HG03575 (cell line): Measurements from ENCODE around the gene PHOX2A.
"Not testable (repeated sequence)": the region's sequence is repeated elsewhere in the genome, so short reads cannot be mapped to it uniquely, and the experiment has no call there.

Source experiments
- ATAC-seq: cut with Tn5 transposase; IDR thresholded peaks from one replicate; pipeline ENCODE4 v1.9.1; 2021; ENCODE audit not compliant: unreplicated experiment, insufficient number of reproducible peaks, low FRiP score; ENCODE audit errors: extremely low read depth

Gene PHOX2A

DNA sequence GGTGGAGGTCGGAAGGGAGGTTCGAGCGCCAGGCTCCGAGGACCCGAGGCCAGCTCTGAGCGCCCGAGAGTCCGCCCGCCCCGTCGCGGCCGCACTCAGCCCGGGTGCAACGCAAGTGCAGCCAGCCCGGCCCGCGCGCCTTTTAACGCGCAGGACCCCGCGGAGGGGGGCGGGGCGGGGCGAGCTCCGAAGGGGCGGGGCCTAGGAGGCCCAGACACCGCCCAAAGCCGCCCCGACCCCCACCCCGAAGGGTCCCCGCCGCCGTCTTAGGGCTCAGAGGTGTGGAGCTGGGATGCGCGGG lies at the start of gene PHOX2A:
Gene PHOX2A, minus strand, starts transcription at position 117 of the 301 bp plus-strand sequence. CDS start 172 bp downstream, outside the sequence.
- no peak for ATAC-seq

DNA sequence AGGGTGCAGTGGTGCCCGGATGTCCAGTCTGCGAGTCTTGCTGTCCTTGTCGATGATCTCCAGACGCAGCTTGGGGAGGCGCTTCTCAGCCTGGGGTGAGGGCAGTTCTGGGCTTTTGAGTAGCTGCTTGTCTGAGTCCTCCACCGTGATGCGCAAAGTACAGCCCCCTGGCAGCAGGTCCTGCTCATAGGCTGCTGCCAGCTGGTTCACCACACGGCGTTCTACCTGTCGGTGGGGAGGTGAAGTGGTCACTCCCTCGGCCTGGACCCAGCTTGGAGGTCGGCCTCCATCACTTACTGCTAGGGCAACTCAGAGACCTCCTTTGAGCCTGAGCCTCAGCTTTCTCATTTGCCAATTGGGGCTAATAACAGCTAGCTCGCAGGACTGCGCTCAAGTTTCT lies 49.4 kb upstream of the PHOX2A start:
- ATAC-seq = no peak

DNA sequence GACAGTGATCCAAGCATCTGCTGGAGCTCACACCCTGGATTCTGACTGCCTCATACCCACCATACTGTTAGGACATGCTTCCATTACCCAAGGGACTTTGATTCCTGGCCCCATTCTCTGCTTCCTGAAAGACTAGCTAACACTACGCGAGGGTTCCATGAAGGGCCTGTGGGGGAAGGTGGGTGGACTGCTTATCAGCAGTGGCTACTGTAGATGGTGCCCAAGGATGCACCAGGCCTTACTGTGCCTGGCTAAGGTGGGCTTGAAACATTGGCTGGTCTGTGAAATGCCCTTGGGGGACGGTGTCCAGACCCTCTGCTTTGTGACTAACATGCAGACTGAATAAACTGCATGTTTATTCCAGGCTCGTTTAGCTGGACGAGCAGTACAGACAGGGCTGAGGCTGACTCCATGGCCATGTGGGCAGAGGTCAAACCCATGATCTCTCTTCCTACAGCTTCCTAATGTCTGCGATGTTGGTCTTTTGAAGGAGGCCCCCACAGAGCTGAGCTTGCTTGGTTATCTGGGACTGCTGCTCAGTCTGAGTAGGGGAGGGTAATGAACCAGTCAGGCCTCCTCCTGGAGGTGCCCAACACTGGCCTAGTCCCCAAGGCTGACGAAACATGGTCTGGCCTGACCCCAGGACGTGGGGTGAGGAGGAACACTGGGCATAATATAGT lies 48.3 kb upstream of the PHOX2A start:
- ATAC-seq = no peak

DNA sequence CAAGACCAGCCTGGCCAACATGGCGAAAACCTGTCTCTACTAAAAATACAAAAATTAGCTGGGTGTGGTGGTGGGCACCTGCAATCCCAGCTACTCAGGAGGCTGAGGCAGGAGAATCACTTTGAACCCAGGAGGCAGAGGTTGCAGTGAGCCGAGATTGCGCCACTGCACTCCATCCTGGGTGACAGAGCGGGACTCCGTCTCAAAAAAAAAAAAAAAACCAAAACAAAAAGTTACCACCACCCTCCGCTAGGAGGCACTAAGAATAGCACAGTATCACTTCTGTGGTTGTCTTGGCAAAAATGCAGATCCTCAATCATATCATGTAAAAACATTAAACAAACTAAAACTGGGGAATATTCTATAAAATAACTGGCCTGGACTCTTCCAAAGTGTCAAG lies 46.8 kb upstream of the PHOX2A start:
- not testable (repeated sequence) for ATAC-seq

DNA sequence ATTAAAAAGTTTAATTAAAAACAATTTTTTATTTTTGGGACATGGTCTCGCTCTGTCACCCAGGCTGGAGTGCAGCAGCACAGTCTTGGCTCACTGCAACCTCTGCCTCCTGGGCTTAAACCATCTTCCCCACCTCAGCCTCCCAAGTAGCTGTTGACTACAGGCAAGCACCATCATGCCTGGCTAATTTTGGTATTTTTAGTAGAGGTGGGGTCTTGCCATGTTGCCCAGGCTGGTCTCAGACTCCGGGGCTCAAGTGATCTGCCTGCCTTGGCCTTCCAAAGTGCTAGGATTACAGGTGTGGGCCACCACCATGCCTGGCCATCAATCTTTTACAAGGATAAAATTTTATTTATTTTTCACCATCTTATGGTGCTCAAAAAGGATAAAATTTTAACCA lies 43.3 kb upstream of the PHOX2A start:
- no peak for ATAC-seq

DNA sequence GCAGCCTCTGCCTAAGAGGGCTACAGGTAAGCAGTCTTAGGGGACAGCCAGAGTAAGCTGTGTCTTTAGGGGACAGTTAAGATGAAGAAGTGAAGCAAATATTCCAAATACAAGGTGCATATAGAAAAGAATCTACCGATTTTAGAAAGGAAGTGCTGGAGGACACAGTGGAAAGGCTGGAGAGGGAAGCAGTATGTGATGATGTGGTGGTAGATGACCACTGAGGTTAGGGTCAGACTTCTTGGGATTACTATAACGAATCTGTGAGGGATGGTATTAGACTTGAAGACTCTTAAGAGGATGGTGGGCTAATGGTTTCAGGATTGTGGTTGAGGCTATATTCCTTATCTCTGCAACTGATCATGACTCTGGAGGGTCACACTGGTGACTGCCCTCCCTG lies 40.0 kb upstream of the PHOX2A start:
- ATAC-seq = no peak

DNA sequence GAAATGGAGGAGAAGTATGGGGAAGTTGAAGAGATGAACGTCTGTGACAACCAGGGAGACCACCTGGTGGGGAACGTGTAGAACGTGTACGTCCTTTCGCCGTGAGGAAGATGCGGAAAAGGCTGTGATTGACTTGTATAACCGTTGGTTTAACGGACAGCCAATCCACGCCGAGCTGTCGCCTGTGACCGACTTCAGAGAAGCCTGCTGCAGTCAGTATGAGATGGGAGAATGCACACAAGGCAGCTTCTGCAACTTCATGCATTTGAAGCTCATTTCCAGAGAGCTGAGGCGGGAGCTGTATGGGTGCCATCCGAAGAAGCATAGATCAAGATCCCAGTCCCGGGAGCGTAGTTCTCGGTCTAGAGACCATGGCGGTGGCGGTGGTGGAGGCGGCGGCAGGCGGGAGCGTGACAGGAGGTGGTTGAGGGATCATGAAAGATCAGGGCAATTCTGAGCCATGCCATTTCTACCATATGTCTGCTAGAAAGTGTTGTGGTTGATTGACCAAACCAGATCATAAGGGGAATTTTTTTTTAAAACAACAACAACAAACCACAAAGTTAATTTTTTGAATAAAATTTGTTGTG lies 36.8 kb upstream of the PHOX2A start:
- ATAC-seq = no peak

DNA sequence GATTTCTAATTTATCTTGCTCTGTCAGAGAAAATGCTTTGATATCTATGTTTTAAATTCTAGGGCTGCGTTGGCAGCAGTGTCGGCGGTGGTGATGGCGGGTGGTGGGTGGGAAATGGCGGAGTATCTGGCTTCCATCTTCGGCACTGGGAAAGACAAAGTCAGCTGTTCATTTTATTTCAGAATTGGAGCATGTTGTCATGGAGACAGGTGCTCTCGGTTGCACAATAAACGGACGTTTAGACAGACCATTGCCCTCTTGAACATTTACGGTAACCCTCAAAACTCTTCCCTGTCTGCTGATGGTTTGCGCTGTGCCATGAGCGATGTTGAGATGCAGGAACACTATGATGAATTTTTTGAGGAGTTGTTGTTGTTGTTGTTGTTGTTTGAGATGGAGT lies 36.1 kb upstream of the PHOX2A start:
- no peak for ATAC-seq

DNA sequence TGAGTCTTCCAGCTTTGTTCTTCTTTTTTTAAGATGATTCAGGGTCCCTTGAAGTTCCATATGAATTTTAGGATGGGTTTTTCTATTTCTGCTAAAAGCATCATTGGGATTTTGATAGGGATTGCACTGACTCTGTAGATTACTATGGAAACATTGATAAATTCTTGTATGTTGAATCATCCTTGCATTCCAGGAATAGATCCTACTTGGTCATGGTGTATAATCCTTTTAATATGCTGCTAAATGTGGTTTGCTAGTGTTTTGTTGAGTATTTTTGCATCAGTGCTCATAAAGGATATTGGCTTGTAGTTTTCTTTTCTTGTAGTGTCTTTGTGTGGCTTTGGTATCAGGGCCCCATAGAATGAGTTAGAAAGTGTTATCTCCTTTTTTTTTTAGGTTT lies 34.9 kb upstream of the PHOX2A start:
- no peak for ATAC-seq

DNA sequence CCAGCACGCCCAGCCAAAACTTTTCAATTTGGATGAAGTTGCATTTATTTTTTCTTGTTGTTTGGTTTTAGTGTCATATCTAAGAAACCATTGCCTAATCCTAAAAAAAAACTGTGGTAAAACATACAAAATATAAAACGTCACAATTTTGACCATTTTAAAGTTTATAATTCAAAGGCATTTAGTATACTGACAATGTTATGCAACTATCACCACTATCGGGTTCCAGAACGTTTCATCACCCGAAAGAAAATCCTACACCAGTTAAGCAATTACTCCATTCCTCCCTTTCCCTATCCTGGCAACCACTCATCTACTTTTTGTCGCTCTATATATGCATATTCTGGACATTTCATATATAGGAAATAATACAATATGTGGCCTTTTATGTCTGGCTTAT lies 30.5 kb upstream of the PHOX2A start:
- ATAC-seq = no peak

DNA sequence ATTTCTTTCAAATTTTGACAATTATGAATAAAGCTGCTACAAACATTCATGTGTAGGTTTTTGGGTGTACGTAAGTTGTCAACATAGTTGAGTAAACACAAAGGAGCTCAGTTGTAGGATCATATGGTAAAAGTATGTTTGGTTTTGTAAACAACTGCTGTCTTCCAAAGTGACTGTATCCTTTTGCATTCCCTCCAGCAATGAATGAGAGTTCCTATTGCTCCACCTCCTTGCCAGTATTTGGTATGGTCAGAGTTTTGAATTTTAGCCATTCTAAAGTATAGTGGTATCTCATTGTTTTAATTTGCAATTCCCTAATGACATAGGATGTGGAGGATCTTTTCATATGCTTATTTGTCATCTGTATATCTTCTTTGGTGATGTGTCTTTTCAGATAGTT lies 28.0 kb upstream of the PHOX2A start:
- ATAC-seq = no peak

DNA sequence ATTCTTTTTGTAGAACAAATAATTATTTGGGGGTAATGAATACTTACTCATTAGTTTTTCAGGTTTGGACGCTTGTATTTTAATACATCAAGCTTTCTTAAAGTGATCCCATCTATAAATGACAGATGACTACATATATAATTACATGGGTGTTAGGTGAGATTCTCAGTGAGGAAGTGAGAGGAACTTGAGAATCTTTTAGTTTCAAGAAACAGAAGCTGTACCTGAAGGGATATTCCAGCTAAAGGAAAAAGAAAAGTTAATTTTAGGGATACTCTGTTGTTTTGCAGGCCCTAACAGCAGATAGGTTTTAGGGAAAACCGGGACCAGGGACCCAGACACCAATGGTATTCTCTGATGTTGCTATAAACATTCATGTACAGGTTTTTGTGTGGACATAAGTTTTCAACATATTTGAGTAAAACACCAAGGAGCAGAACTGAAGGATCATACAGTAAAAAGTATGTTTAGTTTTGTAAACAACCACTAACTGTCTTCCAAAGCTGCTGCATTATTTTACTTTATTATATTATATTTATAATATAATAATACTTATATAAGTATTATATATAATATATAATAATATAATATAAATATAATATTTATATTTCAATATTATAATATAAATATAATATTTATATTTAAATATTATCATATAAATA lies 24.1 kb upstream of the PHOX2A start:
- no peak for ATAC-seq

DNA sequence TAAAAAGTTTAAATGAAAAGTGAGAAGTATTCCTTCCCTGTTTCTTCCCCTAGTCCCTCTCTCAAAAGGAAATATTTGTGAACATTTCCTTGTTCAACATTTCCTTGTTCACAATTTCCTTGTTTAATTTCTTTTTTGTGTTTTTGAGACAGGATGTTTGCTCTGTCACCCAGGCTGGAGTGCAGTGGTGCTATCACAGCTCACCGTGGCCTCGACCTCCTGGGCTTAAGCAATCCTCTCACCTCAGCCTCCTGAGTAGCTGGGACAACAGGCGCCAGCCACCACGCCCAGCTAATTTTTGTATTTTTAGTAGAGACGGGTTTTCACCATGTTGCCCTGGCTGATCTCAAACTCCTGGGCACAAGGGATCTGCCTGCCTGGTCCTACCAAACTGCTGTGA lies 23.0 kb upstream of the PHOX2A start:
- ATAC-seq = not testable (repeated sequence)

DNA sequence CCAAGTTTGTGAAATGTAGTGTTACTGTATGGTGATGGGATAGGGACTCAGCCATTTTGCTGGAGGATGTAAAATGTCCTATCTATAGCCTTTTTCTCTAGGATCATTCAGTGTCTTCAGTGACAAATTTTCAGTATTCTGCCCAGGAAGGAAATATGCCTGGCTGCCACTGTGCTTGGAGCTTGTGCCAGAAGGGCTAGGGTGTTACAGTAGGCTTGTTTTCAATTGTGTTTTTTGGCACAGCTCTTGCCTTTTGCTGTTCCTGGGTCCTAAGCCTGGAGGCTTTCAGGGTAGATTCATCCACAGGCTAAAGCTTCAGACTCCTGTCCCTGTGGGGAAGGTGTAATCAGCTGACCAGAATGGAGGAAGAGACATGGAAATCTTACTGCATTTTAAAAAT lies 22.0 kb upstream of the PHOX2A start:
- no peak for ATAC-seq

DNA sequence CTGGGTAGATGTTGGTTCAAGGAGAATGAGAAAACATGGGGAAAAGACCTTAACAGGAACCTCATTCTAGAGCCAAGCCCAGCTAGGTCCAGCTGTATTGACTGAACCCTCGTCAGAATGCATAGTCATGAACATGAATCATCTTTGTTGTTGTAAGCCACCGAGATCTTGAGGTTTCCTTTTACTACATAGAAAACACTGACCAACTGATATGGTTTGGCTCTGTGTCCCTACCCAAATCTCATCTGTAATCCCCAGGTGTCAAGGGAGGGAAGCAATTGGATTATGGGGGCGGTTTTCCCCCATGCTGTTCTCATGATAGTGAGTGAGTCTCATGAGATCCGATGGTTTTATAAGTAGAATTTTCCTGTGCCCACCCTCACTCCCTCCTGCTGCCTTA lies 19.4 kb upstream of the PHOX2A start:
- ATAC-seq = no peak

DNA sequence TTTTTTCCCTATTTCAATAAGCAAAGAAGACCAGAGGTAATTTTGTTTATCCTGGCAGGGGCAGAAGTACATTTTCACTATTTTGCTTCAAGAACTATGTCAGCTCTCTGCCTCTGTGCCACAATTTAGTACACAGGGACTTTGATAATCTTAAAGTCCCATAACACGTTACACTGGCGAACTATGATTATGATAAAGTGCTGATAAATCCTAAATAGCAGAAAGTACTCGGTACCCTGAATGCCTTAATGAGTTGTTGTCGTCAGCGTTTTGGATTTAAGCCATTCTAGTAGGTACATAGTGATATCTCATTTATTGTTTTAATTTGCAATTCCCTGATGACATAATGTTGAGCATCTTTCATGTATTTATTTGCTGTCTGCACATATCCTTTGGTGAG lies 16.6 kb upstream of the PHOX2A start:
- ATAC-seq = no peak

DNA sequence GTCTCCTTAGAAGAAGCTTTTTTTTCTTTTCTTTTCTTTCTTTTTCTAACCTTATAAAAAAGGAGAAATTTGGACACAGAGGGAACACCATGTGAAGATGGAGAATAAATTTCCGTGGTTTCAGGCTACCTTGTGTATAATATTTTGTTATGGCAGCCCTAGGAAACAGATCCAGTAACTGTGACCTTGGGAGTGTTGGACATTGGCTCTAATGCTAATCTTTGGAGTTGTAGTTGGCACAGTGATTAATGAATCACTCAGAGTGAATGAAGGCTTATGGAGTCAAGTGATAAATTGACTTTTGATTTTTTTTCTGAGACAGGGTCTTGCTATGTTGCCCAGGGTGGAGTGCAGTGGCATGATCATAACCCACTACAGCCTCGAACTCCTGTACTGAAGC lies 15.5 kb upstream of the PHOX2A start:
- ATAC-seq = no peak

DNA sequence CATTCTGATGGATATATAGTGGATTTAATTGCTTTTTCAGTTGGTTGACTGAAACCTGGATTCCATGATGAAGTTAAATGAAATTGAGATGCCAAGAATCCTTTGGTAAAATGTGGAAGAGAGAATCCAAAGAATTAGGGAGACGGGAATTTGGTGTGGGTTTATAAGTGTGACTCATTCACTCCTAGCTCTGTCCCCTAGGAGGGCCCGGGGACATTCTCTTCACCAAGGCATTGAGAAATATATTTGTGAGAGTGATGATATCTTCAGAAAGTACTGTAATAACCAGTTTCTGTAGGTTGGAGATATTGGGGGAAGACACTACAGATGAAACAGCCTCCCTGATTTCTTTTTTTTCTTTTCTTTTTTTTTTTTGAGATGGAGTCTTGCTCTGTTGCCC lies 13.6 kb upstream of the PHOX2A start:
- no peak for ATAC-seq

DNA sequence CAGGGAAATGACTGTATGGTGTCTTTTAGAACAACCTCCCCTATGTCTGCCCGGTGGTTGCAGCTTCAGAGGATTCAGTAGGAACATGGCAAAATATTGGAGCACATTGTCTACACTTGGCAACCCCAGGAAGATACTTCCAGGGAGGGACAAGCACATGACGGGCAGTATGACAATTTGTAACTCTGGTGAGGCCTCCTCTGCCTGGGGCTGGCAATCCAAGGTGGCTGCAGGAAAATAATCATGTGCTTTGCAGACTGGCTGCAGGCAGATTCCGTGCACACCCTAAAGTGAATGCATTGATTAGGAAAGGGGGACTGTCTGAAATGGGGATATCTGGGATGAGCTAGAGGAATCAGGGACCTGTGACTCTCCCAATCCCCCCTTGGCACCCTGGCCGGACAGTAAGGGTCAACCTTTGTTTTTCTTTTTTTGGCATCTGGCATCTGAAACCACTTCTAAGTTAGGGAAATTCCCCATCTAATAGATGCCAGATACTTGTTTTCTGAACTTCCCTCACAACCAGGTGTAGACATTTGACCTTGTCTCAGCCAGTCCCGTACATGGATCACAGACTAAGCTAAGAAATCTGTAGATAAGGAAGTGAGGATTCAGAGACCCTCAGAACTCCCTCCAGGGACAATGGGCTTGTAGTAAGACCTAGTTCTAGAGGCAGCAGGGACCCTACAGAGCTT lies 10.5 kb upstream of the PHOX2A start:
- no peak for ATAC-seq

DNA sequence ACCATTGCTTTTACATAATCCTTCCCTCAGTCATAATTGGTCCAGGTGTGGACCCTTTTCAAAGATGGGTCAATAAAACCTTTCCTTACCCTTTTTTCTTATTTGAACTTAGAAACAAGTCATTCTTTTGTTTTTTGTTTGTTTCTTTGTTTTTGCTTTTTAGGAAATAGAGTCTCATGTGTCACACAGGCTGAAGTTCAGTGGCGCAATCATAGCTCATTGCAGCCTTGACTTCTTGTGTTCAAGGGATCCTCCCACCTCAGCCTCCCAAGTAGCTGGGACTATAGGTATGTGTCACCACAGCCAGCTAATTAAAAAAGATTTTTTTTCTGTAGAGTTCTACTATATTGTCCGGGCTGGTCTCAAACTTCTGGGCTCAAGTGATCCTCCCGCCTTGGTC lies 9.4 kb upstream of the PHOX2A start:
- ATAC-seq = no peak
